OCI-LY7 (cell line): ENCODE measurements around the gene PRKRA. TPM values are rescaled to one million over a fixed set of nuclear protein-coding genes. Genes with fewer than 3 reads are reported as not detected.

Experiments used
- BruUV-seq: library from RNA; stranded (reverse); fragments of 400-500 nt; replicated peaks from 2 replicates; lab custom pipeline; 2021; lab: Mats Ljungman, UMichigan
- CTCF ChIA-PET: fragments of 300-600 bp; sonication (Branson Sonifier 250); formaldehyde crosslinking; loops from one replicate; lab custom pipeline; 2022; ENCODE audit warnings: antibody characterized with exemption; ENCODE audit not compliant: unreplicated experiment; lab: Charles Lee
- POLR2A ChIA-PET: fragments of 300-600 bp; sonication (Branson Sonifier 250); formaldehyde crosslinking; loops from one replicate; lab custom pipeline; 2022; ENCODE audit warnings: antibody characterized with exemption; lab: Charles Lee
- DNase-seq: peaks from one replicate; pipeline ENCODE4 v3.0.0-alpha.2; 2015; ENCODE audit warnings: low spot score
- H2AFZ ChIP-seq: fragments of 200-600 bp; sonication (generic), shearing (Covaris generic); 2 replicates; pipeline ENCODE4 v1.6.1; 2014; ENCODE audit warnings: mild to moderate bottlenecking, antibody characterized with exemption, low read length, moderate library complexity
- H3K27ac ChIP-seq: fragments of 200-600 bp; sonication (generic); 2 replicates; pipeline ENCODE4 v1.5.1; 2014; ENCODE audit warnings: mixed run types, low read depth, mild to moderate bottlenecking, moderate library complexity, low read length, inconsistent platforms; ENCODE audit not compliant: poor library complexity, severe bottlenecking
- H3K36me3 ChIP-seq: fragments of 200-600 bp; sonication (generic); 2 replicates; pipeline ENCODE4 v1.6.1; 2014; ENCODE audit warnings: mild to moderate bottlenecking, antibody characterized with exemption, low read length, moderate library complexity, mixed read lengths; ENCODE audit not compliant: insufficient read depth
- H3K4me1 ChIP-seq: fragments of 200-600 bp; sonication (generic); 2 replicates; pipeline ENCODE4 v1.5.1; 2014; ENCODE audit warnings: mild to moderate bottlenecking, low read length; ENCODE audit not compliant: insufficient read depth, poor library complexity, severe bottlenecking
- H3K4me2 ChIP-seq: fragments of 200-600 bp; sonication (generic); 2 replicates; pipeline ENCODE4 v1.6.1; 2014; ENCODE audit warnings: mild to moderate bottlenecking, low read length
- H3K4me3 ChIP-seq: fragments of 200-600 bp; sonication (generic); 2 replicates; pipeline ENCODE4 v1.5.1; 2014; ENCODE audit warnings: mild to moderate bottlenecking, low read depth, low read length; ENCODE audit not compliant: poor library complexity, severe bottlenecking
- H3K79me2 ChIP-seq: fragments of 200-600 bp; sonication (generic); 2 replicates; pipeline ENCODE4 v1.6.1; 2016; ENCODE audit warnings: low read depth, mild to moderate bottlenecking, low read length, moderate library complexity, mixed read lengths; ENCODE audit not compliant: insufficient read depth
- H3K9me2 ChIP-seq: fragments of 200-600 bp; sonication (generic); 2 replicates; pipeline ENCODE4 v1.6.1; 2016; ENCODE audit warnings: mild to moderate bottlenecking, low read length, mixed read lengths; ENCODE audit not compliant: insufficient read depth
- H3K9me3 ChIP-seq: fragments of 200-600 bp; sonication (generic); 2 replicates; pipeline ENCODE4 v1.6.1; 2014; ENCODE audit warnings: mild to moderate bottlenecking, mixed run types, low read length, mixed read lengths
- H4K20me1 ChIP-seq: fragments of 200-600 bp; sonication (generic); 2 replicates; pipeline ENCODE4 v1.6.1; 2014; ENCODE audit warnings: mild to moderate bottlenecking, antibody characterized with exemption, low read length, moderate library complexity, mixed read lengths; ENCODE audit not compliant: insufficient read depth
- CTCF ChIP-seq: fragments of 200-600 bp; sonication (generic); conservative IDR thresholded peaks from 2 replicates; pipeline ENCODE4 v1.5.1; 2014; ENCODE audit warnings: mild to moderate bottlenecking, antibody characterized with exemption, low read length, moderate library complexity, mixed read lengths
- EZH2phosphoT487 ChIP-seq: fragments of 200-600 bp; sonication (generic); IDR thresholded peaks from 2 replicates; pipeline ENCODE4 v1.6.1; 2018; ENCODE audit warnings: low read depth, borderline replicate concordance, mild to moderate bottlenecking, mixed run types, antibody characterized with exemption, low read length, moderate library complexity, mixed read lengths
- intact Hi-C: fragments of 100-400 bp; cut with micrococcal nuclease; formaldehyde crosslinking; loops from one replicate; pipeline ENCODE4 v1.10.0; 2022; ENCODE audit not compliant: unreplicated experiment
- total RNA-seq, 2 experiments: library from RNA; depleted of rRNA in 1 of 2; stranded (reverse); fragments of >200 nt in 1 of 2; shearing (Covaris generic) in 1 of 2; gene quantifications; 2 replicates each; pipeline ENCODE4 v1.2.3, GENCODE V29; 2014 to 2022

PRKRA gene
- total RNA-seq, 2 experiments from 2014 or later, result 76.4 to 79.5 TPM

- no peak overlapping the region for H3K4me3 ChIP-seq
- ChIA-PET CTCF (no interaction called here), POLR2A (no interaction called here)
- H3K27ac ChIP-seq, result no peak overlapping the region
- TF ChIP-seq EZH2phosphoT487 (no peak), CTCF (no peak)
- no peaks in the 10 kb centered on the region for H3K36me3 ChIP-seq
- no TSS peak for BruUV-seq
- no peak overlapping the region for H2AFZ ChIP-seq
- intact Hi-C loops, result loop anchor here (5.0 kb wide), 1 partner anchor 300 kb away; the partner anchor contains the start of gene RBM45
- H3K4me2 ChIP-seq, result no peak overlapping the region
- H3K79me2 ChIP-seq, result no peaks in the 10 kb centered on the region
- peaks cover 16% of the 10 kb centered on the region for H3K4me1 ChIP-seq
- DNase-seq, result no peak
- no peaks in the 10 kb centered on the region for H3K9me2 ChIP-seq
- H4K20me1 ChIP-seq, result no peaks in the 10 kb centered on the region
- no peaks in the 10 kb centered on the region for H3K9me3 ChIP-seq
Measured at GRCh38 chr2:178412047-178412446, 38.9 kb downstream of the PRKRA start.

- H3K36me3 ChIP-seq, result no peaks in the 10 kb centered on the region
- H3K27ac ChIP-seq, result no peak overlapping the region
- TF ChIP-seq EZH2phosphoT487, result no peak
- no peak for TF ChIP-seq CTCF
- H3K9me3 ChIP-seq, result no peaks in the 10 kb centered on the region
- ChIA-PET CTCF (no interaction called here), POLR2A (no interaction called here)
- no peaks in the 10 kb centered on the region for H4K20me1 ChIP-seq
- no peak overlapping the region for H3K4me2 ChIP-seq
- no peak for DNase-seq
- H3K4me3 ChIP-seq, result no peak overlapping the region
- no TSS peak for BruUV-seq
- intact Hi-C loops, result no loop called here
- no peaks in the 10 kb centered on the region for H3K79me2 ChIP-seq
- H3K9me2 ChIP-seq, result no peaks in the 10 kb centered on the region
- H3K4me1 ChIP-seq, result peaks cover 8% of the 10 kb centered on the region
- H2AFZ ChIP-seq, result no peak overlapping the region
Measured at GRCh38 chr2:178409261-178409660, 41.7 kb downstream of the PRKRA start.

- intact Hi-C loops, result no loop called here
- Histone ChIP-seq H3K27ac (no peak overlapping the region), H2AFZ (no peak overlapping the region; the same call in 1 of the 2 replicates), H4K20me1 (no peaks in the 10 kb centered on the region), H3K4me2 (no peak overlapping the region), H3K9me2 (no peaks in the 10 kb centered on the region), H3K9me3 (no peaks in the 10 kb centered on the region), H3K4me3 (no peak overlapping the region), H3K4me1 (no peaks in the 10 kb centered on the region), H3K79me2 (no peaks in the 10 kb centered on the region), H3K36me3 (no peaks in the 10 kb centered on the region)
- no peak for TF ChIP-seq CTCF
- no peak for TF ChIP-seq EZH2phosphoT487
- DNase-seq, result peak; percentile 37
- CTCF ChIA-PET, result interaction anchor here (1.6 kb wide), 1 partner anchor 10 kb away, joined by 5 read pairs; no protein-coding TSS in a partner anchor
- POLR2A ChIA-PET, result interaction anchor here (0.6 kb wide), 1 partner anchor 875 kb away, joined by 3 read pairs; no protein-coding TSS in a partner anchor
- BruUV-seq, result no TSS peak
Measured at GRCh38 chr2:178404368-178404767, 46.6 kb downstream of the PRKRA start.
